ENCODE results near the gene BSG.

DNA sequence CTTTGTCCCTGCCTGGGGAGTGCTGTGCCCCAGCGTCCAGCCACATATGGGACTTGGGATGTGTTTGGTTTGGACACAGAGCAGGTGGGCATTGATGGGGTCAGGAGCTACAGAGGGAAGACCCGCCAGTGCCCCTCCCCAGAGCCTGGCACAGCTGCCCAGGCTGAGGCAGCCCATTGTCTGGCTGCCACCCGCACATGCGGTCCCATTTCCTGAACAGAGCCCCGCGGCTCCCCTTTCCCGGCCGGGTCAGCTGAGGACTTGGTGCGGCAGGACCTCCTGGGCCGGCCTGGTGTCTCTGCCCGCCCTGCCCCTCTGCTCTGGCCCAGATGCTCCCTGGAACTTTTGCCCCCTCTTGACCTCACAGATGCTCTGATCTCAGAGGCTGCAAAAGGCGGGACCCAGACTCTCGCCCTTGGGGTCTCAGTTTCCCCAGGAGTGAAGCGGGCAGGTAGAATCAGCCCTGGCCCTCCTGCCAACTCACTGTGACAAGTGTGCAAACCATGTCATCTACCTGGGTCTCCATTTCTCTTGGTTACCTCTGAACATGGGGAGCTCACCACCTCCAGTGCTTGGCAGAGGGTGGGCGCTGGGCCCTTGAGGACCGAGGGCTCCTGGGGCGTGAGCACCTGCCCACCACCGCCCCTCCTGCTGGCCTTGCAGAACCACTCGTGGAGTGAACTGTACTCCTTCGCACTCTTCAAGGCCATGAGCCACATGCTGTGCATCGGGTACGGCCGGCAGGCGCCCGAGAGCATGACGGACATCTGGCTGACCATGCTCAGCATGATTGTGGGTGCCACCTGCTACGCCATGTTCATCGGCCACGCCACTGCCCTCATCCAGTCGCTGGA, 35.1 kb downstream of the BSG start:
- TF ChIP-seq, protein P1, sequence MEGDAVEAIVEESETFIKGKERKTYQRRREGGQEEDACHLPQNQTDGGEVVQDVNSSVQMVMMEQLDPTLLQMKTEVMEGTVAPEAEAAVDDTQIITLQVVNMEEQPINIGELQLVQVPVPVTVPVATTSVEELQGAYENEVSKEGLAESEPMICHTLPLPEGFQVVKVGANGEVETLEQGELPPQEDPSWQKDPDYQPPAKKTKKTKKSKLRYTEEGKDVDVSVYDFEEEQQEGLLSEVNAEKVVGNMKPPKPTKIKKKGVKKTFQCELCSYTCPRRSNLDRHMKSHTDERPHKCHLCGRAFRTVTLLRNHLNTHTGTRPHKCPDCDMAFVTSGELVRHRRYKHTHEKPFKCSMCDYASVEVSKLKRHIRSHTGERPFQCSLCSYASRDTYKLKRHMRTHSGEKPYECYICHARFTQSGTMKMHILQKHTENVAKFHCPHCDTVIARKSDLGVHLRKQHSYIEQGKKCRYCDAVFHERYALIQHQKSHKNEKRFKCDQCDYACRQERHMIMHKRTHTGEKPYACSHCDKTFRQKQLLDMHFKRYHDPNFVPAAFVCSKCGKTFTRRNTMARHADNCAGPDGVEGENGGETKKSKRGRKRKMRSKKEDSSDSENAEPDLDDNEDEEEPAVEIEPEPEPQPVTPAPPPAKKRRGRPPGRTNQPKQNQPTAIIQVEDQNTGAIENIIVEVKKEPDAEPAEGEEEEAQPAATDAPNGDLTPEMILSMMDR (IDR thresholded peaks at IDR 0.05; ENCODE audit: poor library complexity, severe bottlenecking), result no peak
- no peak for TF ChIP-seq REST (IDR thresholded peaks at IDR 0.05; ENCODE audit: borderline replicate concordance)
- TF ChIP-seq EP300 (conservative IDR thresholded peaks at IDR 0.05; ENCODE audit: poor library complexity, severe bottlenecking), result no peak
- no peak for TF ChIP-seq POLR2AphosphoS5 (IDR thresholded peaks at IDR 0.05)
- TF ChIP-seq EZH2 (IDR thresholded peaks at IDR 0.05; ENCODE audit: borderline replicate concordance, insufficient read depth, low read length, poor library complexity, severe bottlenecking), result no peak
- no peak for TF ChIP-seq RAD21 (conservative IDR thresholded peaks at IDR 0.05)
- TF ChIP-seq TAF1 (IDR thresholded peaks at IDR 0.05; ENCODE audit: low read depth), result no peak

All from neural cell (in vitro differentiated cells).